Endothelial cell of umbilical vein (primary cell): ENCODE data around the gene VSIR.

ENCODE experiments used
- EZH2 ChIP-seq: IDR thresholded peaks from 2 replicates; pipeline ENCODE4 v1.6.1; 2012; ENCODE audit warnings: borderline replicate concordance, low read depth, mild to moderate bottlenecking, moderate library complexity, low read length, inconsistent platforms; ENCODE audit not compliant: severe bottlenecking
- MYC ChIP-seq: IDR thresholded peaks from one replicate; pipeline ENCODE4 v1.6.1; 2011; ENCODE audit warnings: mild to moderate bottlenecking, low read depth, low read length
- POLR2A ChIP-seq: IDR thresholded peaks from 2 replicates; pipeline ENCODE4 v1.6.1; 2012; ENCODE audit warnings: low read depth, mild to moderate bottlenecking, control low read depth, low read length
- TF ChIP-seq, protein P1 (sequence below), 2 donors: IDR thresholded peaks; 1 replicate in 1 of 2; 2 replicates in 1 of 2; pipeline ENCODE4 v1.5.1; 2011; ENCODE audit warnings: low read length in 2 of 2, mild to moderate bottlenecking in 2 of 2, moderate library complexity in 2 of 2, control low read depth in 1 of 2, inconsistent platforms in 1 of 2, low read depth in 1 of 2; ENCODE audit not compliant: insufficient read depth in 1 of 2; ENCODE audit errors: extremely low read depth in 1 of 2

DNA sequence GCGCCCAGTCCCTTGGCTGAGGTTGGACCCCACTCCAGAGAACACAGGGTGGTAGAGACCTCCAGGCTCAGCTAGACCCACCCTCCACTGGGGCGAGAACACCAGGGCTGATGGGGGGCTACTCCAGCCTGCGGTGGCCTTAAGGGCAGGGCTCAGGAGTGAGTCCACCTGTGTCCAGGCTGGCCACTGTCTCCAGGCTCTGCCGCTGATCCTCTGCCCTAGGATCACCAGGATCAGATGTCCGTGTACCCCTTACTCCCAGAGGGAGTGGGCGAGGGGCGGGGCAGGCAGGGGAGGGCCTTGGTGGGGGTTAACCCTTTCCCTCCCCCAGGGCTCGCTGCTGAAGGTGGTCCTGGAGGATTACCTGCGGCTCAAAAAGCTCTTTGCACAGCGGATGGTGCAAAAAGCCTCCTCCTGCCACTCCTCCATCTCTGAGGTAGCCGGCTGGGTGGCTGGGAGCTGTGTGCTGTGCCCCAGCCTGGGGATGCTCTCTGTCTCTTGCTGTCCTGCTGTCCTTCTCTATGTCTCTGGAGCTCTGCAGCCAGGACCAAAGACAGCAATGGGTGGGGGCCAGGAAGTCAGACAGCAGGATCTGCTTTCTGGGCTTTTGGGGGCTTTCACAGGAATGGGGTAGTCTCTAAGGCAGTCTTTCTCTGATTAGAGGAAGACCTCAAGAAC is 39.7 kb upstream of the VSIR start:
- TF ChIP-seq, protein P1, sequence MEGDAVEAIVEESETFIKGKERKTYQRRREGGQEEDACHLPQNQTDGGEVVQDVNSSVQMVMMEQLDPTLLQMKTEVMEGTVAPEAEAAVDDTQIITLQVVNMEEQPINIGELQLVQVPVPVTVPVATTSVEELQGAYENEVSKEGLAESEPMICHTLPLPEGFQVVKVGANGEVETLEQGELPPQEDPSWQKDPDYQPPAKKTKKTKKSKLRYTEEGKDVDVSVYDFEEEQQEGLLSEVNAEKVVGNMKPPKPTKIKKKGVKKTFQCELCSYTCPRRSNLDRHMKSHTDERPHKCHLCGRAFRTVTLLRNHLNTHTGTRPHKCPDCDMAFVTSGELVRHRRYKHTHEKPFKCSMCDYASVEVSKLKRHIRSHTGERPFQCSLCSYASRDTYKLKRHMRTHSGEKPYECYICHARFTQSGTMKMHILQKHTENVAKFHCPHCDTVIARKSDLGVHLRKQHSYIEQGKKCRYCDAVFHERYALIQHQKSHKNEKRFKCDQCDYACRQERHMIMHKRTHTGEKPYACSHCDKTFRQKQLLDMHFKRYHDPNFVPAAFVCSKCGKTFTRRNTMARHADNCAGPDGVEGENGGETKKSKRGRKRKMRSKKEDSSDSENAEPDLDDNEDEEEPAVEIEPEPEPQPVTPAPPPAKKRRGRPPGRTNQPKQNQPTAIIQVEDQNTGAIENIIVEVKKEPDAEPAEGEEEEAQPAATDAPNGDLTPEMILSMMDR (IDR thresholded peaks at IDR 0.05; ENCODE audit: extremely low read depth in 1 of 2, insufficient read depth in 1 of 2, low read depth in 1 of 2, low read length in 2 of 2): no peak
- no peak for TF ChIP-seq EZH2
- no peak for TF ChIP-seq MYC
- TF ChIP-seq POLR2A: no peak
